Vagina (tissue), 2 donors: Measurements from ENCODE around the gene HEG1.

ENCODE experiments used
- POLR2A ChIP-seq, 2 donors: fragments of 450-650 bp; IDR thresholded peaks; one replicate each; pipeline ENCODE4 v1.6.1; 2017; ENCODE audit warnings: antibody characterized with exemption in 2 of 2, mild to moderate bottlenecking in 2 of 2, moderate library complexity in 2 of 2
- TF ChIP-seq, protein P1 (sequence below), 3 experiments: fragments of 450-650 bp in 2 of 3; fragments of 200-600 bp in 1 of 3; sonication (generic) in 1 of 3; IDR thresholded peaks; one replicate each; pipeline ENCODE4 v1.5.1; 2017 to 2019; ENCODE audit warnings: antibody characterized with exemption in 3 of 3, mild to moderate bottlenecking in 2 of 3, moderate library complexity in 2 of 3

DNA sequence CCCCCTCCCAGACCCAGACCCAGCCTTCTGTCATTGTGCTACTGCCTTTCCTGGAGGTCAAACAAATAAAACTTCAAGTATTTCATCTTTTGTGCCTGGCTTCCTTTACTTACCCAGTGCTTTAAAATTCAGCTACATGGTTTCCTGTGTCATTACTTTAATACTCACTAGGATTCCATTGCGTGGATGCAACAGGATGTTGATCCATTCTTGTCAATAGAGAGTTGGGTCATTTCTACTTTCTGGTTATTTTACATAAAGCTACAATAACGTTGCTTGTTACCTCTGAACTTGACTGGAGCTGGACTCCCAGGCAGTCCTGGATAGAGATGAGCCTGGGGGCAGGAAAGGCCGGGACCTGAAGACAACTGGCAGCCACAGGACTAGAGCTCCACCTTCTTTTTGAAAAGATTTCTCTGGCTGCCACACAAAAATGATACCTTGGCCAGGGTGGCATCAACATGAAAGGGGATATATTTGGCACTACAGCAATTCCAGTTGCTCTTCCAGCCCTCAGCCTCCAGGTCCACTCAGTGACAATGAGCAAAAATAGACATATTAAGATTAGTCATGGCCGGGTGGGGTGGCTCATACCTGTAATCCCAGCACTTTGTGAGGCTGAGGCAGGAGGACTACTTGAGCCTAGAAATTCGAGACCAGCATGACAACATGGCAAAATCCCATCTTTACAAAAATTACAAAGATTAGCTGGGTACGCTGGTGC, 23.3 kb upstream of the HEG1 start:
- TF ChIP-seq, protein P1, sequence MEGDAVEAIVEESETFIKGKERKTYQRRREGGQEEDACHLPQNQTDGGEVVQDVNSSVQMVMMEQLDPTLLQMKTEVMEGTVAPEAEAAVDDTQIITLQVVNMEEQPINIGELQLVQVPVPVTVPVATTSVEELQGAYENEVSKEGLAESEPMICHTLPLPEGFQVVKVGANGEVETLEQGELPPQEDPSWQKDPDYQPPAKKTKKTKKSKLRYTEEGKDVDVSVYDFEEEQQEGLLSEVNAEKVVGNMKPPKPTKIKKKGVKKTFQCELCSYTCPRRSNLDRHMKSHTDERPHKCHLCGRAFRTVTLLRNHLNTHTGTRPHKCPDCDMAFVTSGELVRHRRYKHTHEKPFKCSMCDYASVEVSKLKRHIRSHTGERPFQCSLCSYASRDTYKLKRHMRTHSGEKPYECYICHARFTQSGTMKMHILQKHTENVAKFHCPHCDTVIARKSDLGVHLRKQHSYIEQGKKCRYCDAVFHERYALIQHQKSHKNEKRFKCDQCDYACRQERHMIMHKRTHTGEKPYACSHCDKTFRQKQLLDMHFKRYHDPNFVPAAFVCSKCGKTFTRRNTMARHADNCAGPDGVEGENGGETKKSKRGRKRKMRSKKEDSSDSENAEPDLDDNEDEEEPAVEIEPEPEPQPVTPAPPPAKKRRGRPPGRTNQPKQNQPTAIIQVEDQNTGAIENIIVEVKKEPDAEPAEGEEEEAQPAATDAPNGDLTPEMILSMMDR (IDR thresholded peaks at IDR 0.05), result no peak
- TF ChIP-seq POLR2A (IDR thresholded peaks at IDR 0.05), result no peak
